K562 (cell line): Measurements from ENCODE around the gene ZFYVE28. TPM values are rescaled to one million over a fixed set of nuclear protein-coding genes. Genes with fewer than 3 reads are reported as not detected.

Experiments
- ELF2 ChIP-seq: fragments of 250-450 bp; sonication (Bioruptor Pico); IDR thresholded peaks from 2 replicates; pipeline ENCODE4 v1.5.0; 2021; ENCODE audit warnings: mild to moderate bottlenecking
- HSF4 ChIP-seq: fragments of 250-450 bp; sonication (Bioruptor Pico); IDR thresholded peaks from 2 replicates; pipeline ENCODE4 v2.1.2; 2022; ENCODE audit warnings: mild to moderate bottlenecking, moderate library complexity, borderline replicate concordance
- KLF6 ChIP-seq: fragments of 250-450 bp; sonication (Bioruptor Pico); IDR thresholded peaks from 2 replicates; pipeline ENCODE4 v1.4.0; 2020; ENCODE audit warnings: mild to moderate bottlenecking, moderate library complexity, borderline replicate concordance
- PYGO2 ChIP-seq: fragments of 450-650 bp; IDR thresholded peaks from 2 replicates; pipeline ENCODE4 v1.6.1; 2016; ENCODE audit warnings: mild to moderate bottlenecking, missing genetic modification characterization, moderate library complexity, missing compliant biosample characterization
- RAD51 ChIP-seq: fragments of 450-650 bp; IDR thresholded peaks from 2 replicates; pipeline ENCODE4 v1.7.1; 2016; ENCODE audit warnings: low read depth, mild to moderate bottlenecking, borderline replicate concordance
- XRCC5 ChIP-seq: fragments of 200-400 bp; formaldehyde crosslinking; IDR thresholded peaks from 2 replicates; pipeline ENCODE4 v1.6.1; 2017; ENCODE audit warnings: low read depth, mild to moderate bottlenecking, low read length
- ZBTB1 ChIP-seq: sonication (generic); formaldehyde crosslinking; IDR thresholded peaks from 2 replicates; pipeline ENCODE4 v1.8.1; 2023; ENCODE audit warnings: missing genetic modification reagents, low read depth, mild to moderate bottlenecking, borderline replicate concordance
- ZNF224 ChIP-seq: sonication (generic); formaldehyde crosslinking; IDR thresholded peaks from 2 replicates; pipeline ENCODE4 v1.8.0; 2022; ENCODE audit warnings: mild to moderate bottlenecking, missing genetic modification reagents
- polyA plus RNA-seq, 8 experiments: library from polyadenylated mRNA; depleted of rRNA in 4 of 8; stranded (reverse) in 5 of 8; unstranded in 3 of 8; fragments of >200 nt; fragmentation: Nextera tagmentation in 2 of 8; fragmentation: Illumina TruSeq in 1 of 8; extraction: Ambion mirVana in 2 of 8; extraction: Trizol in 1 of 8; gene quantifications; 2 replicates each; pipeline versions ENCODE4 v1.2.1 to v1.2.3, GENCODE V29; 2011 to 2014; ENCODE audit warnings: inconsistent platforms in 1 of 8, missing spikeins in 1 of 8
- total RNA-seq, 7 experiments: library from RNA; depleted of rRNA in 6 of 7; stranded (reverse); fragments of >200 nt in 6 of 7; fragmentation: Illumina TruSeq in 2 of 7; extraction: Trizol in 2 of 7; gene quantifications; 2 replicates each; pipeline versions ENCODE4 v1.2.1 to v1.2.3, GENCODE V29; 2011 to 2021; ENCODE audit warnings: low replicate concordance in 1 of 7
- TF ChIP-seq, protein P1 (sequence below): fragments of 250-450 bp; sonication (Bioruptor Pico); IDR thresholded peaks from 2 replicates; pipeline ENCODE4 v1.5.0; 2020; ENCODE audit warnings: mild to moderate bottlenecking, borderline replicate concordance
- TF ChIP-seq, protein P2 (sequence below), 2 experiments: fragments of 450-650 bp; formaldehyde crosslinking in 1 of 2; IDR thresholded peaks; 2 replicates each; pipeline versions ENCODE4 v1.4.0 to v1.6.1; 2014 to 2020; ENCODE audit warnings: mild to moderate bottlenecking in 2 of 2, borderline replicate concordance in 1 of 2, low read depth in 1 of 2
- TF ChIP-seq, protein P3 (sequence below): sonication (generic); formaldehyde crosslinking; IDR thresholded peaks from 2 replicates; pipeline ENCODE4 v1.8.1; 2023; ENCODE audit warnings: mild to moderate bottlenecking, missing genetic modification reagents
- TF ChIP-seq, protein P4 (sequence below): fragments of 450-650 bp; IDR thresholded peaks from 2 replicates; pipeline ENCODE4 v1.6.1; 2017; ENCODE audit warnings: antibody characterized with exemption

ZFYVE28 gene
- total and polyA plus RNA-seq, 9 of the 15 experiments (the other 6 are each of a cell fraction or from before 2014, with no cell fraction given), result 1.3 to 24.8 (median 8.9) TPM

DNA sequence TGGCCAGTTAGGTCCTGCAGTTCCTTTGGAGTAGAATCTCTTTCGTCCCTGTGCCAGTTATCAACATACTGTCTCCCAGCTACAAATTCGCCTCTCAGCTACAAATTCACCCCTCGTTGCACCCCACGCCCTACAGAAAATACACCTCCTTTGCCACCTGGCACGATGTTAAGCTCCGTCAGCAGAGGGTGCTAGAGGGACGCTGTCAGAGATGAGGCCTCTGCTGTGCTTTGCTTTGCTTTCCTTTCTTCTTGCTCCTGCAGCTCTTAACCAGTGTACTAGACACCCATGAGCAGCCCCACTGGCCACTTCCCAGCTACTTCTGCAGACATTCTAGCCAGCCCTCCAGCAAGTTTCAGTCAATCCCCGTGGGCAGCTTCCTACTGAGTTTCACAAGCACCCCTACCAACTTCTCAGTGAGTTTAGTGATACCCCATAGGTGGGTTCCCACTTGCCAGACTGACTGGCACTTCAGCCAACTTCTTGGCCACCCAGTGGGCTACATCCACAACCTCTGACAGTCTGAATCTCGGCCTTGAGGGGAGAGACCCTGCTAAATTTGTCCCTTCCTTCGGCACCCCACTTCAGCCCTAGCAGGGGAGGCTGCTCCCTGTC, 198.3 kb downstream of the ZFYVE28 start (continued):
- TF ChIP-seq, protein P1, sequence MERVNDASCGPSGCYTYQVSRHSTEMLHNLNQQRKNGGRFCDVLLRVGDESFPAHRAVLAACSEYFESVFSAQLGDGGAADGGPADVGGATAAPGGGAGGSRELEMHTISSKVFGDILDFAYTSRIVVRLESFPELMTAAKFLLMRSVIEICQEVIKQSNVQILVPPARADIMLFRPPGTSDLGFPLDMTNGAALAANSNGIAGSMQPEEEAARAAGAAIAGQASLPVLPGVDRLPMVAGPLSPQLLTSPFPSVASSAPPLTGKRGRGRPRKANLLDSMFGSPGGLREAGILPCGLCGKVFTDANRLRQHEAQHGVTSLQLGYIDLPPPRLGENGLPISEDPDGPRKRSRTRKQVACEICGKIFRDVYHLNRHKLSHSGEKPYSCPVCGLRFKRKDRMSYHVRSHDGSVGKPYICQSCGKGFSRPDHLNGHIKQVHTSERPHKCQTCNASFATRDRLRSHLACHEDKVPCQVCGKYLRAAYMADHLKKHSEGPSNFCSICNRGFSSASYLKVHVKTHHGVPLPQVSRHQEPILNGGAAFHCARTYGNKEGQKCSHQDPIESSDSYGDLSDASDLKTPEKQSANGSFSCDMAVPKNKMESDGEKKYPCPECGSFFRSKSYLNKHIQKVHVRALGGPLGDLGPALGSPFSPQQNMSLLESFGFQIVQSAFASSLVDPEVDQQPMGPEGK, result no peak
- TF ChIP-seq ZBTB1 (no peak), RAD51 (no peak), ELF2 (CRISPR knock-in tag) (0 out of 2 replicates have a peak, but pooled peaks have one; percentile 49), XRCC5 (no peak), HSF4 (no peak), PYGO2 (no peak), KLF6 (CRISPR knock-in tag) (no peak), ZNF224 (no peak)
- TF ChIP-seq, protein P2, sequence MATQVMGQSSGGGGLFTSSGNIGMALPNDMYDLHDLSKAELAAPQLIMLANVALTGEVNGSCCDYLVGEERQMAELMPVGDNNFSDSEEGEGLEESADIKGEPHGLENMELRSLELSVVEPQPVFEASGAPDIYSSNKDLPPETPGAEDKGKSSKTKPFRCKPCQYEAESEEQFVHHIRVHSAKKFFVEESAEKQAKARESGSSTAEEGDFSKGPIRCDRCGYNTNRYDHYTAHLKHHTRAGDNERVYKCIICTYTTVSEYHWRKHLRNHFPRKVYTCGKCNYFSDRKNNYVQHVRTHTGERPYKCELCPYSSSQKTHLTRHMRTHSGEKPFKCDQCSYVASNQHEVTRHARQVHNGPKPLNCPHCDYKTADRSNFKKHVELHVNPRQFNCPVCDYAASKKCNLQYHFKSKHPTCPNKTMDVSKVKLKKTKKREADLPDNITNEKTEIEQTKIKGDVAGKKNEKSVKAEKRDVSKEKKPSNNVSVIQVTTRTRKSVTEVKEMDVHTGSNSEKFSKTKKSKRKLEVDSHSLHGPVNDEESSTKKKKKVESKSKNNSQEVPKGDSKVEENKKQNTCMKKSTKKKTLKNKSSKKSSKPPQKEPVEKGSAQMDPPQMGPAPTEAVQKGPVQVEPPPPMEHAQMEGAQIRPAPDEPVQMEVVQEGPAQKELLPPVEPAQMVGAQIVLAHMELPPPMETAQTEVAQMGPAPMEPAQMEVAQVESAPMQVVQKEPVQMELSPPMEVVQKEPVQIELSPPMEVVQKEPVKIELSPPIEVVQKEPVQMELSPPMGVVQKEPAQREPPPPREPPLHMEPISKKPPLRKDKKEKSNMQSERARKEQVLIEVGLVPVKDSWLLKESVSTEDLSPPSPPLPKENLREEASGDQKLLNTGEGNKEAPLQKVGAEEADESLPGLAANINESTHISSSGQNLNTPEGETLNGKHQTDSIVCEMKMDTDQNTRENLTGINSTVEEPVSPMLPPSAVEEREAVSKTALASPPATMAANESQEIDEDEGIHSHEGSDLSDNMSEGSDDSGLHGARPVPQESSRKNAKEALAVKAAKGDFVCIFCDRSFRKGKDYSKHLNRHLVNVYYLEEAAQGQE (IDR thresholded peaks at IDR 0.05; ENCODE audit: borderline replicate concordance), result peak; percentile 83
- TF ChIP-seq, protein P2 (CRISPR knock-in tag; IDR thresholded peaks at IDR 0.05; ENCODE audit: low read depth), result no peak
- TF ChIP-seq, protein P3, sequence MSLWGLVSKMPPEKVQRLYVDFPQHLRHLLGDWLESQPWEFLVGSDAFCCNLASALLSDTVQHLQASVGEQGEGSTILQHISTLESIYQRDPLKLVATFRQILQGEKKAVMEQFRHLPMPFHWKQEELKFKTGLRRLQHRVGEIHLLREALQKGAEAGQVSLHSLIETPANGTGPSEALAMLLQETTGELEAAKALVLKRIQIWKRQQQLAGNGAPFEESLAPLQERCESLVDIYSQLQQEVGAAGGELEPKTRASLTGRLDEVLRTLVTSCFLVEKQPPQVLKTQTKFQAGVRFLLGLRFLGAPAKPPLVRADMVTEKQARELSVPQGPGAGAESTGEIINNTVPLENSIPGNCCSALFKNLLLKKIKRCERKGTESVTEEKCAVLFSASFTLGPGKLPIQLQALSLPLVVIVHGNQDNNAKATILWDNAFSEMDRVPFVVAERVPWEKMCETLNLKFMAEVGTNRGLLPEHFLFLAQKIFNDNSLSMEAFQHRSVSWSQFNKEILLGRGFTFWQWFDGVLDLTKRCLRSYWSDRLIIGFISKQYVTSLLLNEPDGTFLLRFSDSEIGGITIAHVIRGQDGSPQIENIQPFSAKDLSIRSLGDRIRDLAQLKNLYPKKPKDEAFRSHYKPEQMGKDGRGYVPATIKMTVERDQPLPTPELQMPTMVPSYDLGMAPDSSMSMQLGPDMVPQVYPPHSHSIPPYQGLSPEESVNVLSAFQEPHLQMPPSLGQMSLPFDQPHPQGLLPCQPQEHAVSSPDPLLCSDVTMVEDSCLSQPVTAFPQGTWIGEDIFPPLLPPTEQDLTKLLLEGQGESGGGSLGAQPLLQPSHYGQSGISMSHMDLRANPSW (CRISPR knock-in tag), result no peak
- TF ChIP-seq, protein P4, sequence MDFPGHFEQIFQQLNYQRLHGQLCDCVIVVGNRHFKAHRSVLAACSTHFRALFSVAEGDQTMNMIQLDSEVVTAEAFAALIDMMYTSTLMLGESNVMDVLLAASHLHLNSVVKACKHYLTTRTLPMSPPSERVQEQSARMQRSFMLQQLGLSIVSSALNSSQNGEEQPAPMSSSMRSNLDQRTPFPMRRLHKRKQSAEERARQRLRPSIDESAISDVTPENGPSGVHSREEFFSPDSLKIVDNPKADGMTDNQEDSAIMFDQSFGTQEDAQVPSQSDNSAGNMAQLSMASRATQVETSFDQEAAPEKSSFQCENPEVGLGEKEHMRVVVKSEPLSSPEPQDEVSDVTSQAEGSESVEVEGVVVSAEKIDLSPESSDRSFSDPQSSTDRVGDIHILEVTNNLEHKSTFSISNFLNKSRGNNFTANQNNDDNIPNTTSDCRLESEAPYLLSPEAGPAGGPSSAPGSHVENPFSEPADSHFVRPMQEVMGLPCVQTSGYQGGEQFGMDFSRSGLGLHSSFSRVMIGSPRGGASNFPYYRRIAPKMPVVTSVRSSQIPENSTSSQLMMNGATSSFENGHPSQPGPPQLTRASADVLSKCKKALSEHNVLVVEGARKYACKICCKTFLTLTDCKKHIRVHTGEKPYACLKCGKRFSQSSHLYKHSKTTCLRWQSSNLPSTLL, result no peak
